K562 (cell line): ENCODE data around the gene RHEBL1. TPM values are rescaled to one million over a fixed set of nuclear protein-coding genes. Genes with fewer than 3 reads are reported as not detected.

Experiments
- CHD1 ChIP-seq: fragments of 200-600 bp; sonication (generic); IDR thresholded peaks from one replicate; pipeline ENCODE4 v1.6.1; 2012; ENCODE audit warnings: mild to moderate bottlenecking, moderate library complexity, low read length, inconsistent platforms
- GTF2F1 ChIP-seq: IDR thresholded peaks from 2 replicates; pipeline ENCODE4 v1.6.1; 2011; ENCODE audit warnings: low read depth, low read length, improper control_type of control experiment
- IRF1 ChIP-seq: sonication (generic); formaldehyde crosslinking; IDR thresholded peaks from 2 replicates; pipeline ENCODE4 v1.8.0; 2022; ENCODE audit warnings: missing genetic modification reagents, mild to moderate bottlenecking, borderline replicate concordance
- MGA ChIP-seq: fragments of 450-650 bp; IDR thresholded peaks from 2 replicates; pipeline ENCODE4 v1.6.1; 2016; ENCODE audit warnings: mild to moderate bottlenecking, moderate library complexity
- PHF20 ChIP-seq: fragments of 450-650 bp; IDR thresholded peaks from 2 replicates; pipeline ENCODE4 v1.6.1; 2018; ENCODE audit not compliant: partially characterized antibody
- POLR3A ChIP-seq: IDR thresholded peaks from 2 replicates; pipeline ENCODE4 v1.6.1; 2011; ENCODE audit warnings: borderline replicate concordance, mild to moderate bottlenecking, moderate library complexity; ENCODE audit not compliant: insufficient read length, insufficient read depth; ENCODE audit errors: extremely low read depth
- ZNF318 ChIP-seq, 2 experiments: fragments of 450-650 bp; IDR thresholded peaks; 2 replicates each; pipeline ENCODE4 v1.6.1; 2016; ENCODE audit warnings: mild to moderate bottlenecking in 2 of 2, borderline replicate concordance in 1 of 2, low read depth in 1 of 2, moderate library complexity in 1 of 2
- polyA plus RNA-seq, 8 experiments: library from polyadenylated mRNA; depleted of rRNA in 4 of 8; stranded (reverse) in 5 of 8; unstranded in 3 of 8; fragments of >200 nt; fragmentation: Nextera tagmentation in 2 of 8; fragmentation: Illumina TruSeq in 1 of 8; extraction: Ambion mirVana in 2 of 8; extraction: Trizol in 1 of 8; gene quantifications; 2 replicates each; pipeline versions ENCODE4 v1.2.1 to v1.2.3, GENCODE V29; 2011 to 2014; ENCODE audit warnings: inconsistent platforms in 1 of 8, missing spikeins in 1 of 8
- total RNA-seq, 7 experiments: library from RNA; depleted of rRNA in 6 of 7; stranded (reverse); fragments of >200 nt in 6 of 7; fragmentation: Illumina TruSeq in 2 of 7; extraction: Trizol in 2 of 7; gene quantifications; 2 replicates each; pipeline versions ENCODE4 v1.2.1 to v1.2.3, GENCODE V29; 2011 to 2021; ENCODE audit warnings: low replicate concordance in 1 of 7

RHEBL1 gene
- total and polyA plus RNA-seq, 9 of the 15 experiments (the other 6 are each of a cell fraction or from before 2014, with no cell fraction given) = 4.3 to 36.1 (median 8.2) TPM

- TF ChIP-seq MGA = no peak
- TF ChIP-seq POLR3A = no peak
- no peak for TF ChIP-seq GTF2F1
- no peak for TF ChIP-seq IRF1 (CRISPR knock-in tag)
- TF ChIP-seq ZNF318 (IDR thresholded peaks at IDR 0.05; ENCODE audit: borderline replicate concordance in 1 of 2, low read depth in 1 of 2) = no peak
- peak; percentile 10 for TF ChIP-seq CHD1
- TF ChIP-seq PHF20 = no peak
Observed at GRCh38 chr12:49094975-49095365, 25.2 kb upstream of the RHEBL1 start (continued).
